Right lobe of liver (tissue), 6 donors: Measurements from ENCODE around the gene GAS2L2. TPM values are rescaled to one million over a fixed set of nuclear protein-coding genes. Genes with fewer than 3 reads are reported as not detected.

Experiments used
- ATAC-seq, 4 donors: fragments of 200-7000 bp; cut with Tn5 transposase; one replicate each; pipeline ENCODE4 v1.9.1; 2020; ENCODE audit warnings: mild to moderate bottlenecking in 4 of 4, moderate library complexity in 4 of 4
- DNase-seq, 3 donors: peaks; one replicate each; pipeline ENCODE4 v3.0.0-alpha.2; 2020
- H3K27ac ChIP-seq, 3 donors: fragments of 200-600 bp; one replicate each; pipeline ENCODE4 v1.8.0; 2022
- H3K27me3 ChIP-seq, 2 donors: fragments of 200-600 bp; one replicate each; pipeline ENCODE4 v1.8.0; 2022
- H3K36me3 ChIP-seq, 4 donors: fragments of 200-600 bp; sonication (generic) in 1 of 4; one replicate each; pipeline versions ENCODE4 v1.5.1 to v1.8.0; 2017 to 2022; ENCODE audit warnings: control low read depth in 1 of 4
- H3K4me1 ChIP-seq, 4 donors: fragments of 200-600 bp; sonication (generic) in 1 of 4; one replicate each; pipeline versions ENCODE4 v1.5.1 to v1.8.0; 2017 to 2022; ENCODE audit warnings: control low read depth in 1 of 4
- H3K4me3 ChIP-seq, 3 donors: fragments of 200-600 bp; one replicate each; pipeline ENCODE4 v1.8.0; 2022
- H3K9me3 ChIP-seq, 4 donors: fragments of 200-600 bp; sonication (generic) in 1 of 4; one replicate each; pipeline versions ENCODE4 v1.5.1 to v1.8.0; 2017 to 2022; ENCODE audit warnings: control low read depth in 1 of 4
- POLR2A ChIP-seq: fragments of 450-650 bp; IDR thresholded peaks from one replicate; pipeline ENCODE4 v1.6.1; 2017; ENCODE audit warnings: antibody characterized with exemption, mild to moderate bottlenecking
- WGBS: methylation state at CpG from one replicate; pipeline ENCODE4 v1.1.6; 2018; ENCODE audit warnings: low coverage, low lambda C conversion rate; ENCODE audit not compliant: insufficient coverage; ENCODE audit errors: missing lambda C conversion rate; 5-methylcytosine and 5-hydroxymethylcytosine counted together
- intact Hi-C, 2 donors: fragments of 100-400 bp; cut with DNase I; formaldehyde crosslinking; loops; one replicate each; pipeline versions ENCODE4 v1.11.2 to v1.14.1; 2022
- total RNA-seq, 6 experiments: library from RNA; depleted of rRNA in 2 of 6; stranded (reverse); fragments of >200 nt in 2 of 6; fragmentation: NEBNext Ultra II Directional in 3 of 6; extraction: Animal tissue kit (Norgen Biotek cat#: 25700) in 3 of 6; gene quantifications; one replicate each; pipeline versions ENCODE4 v1.1.0 to v1.2.4, GENCODE V29; 2016 to 2023
- TF ChIP-seq, protein P1 (sequence below), 4 donors: fragments of 200-600 bp in 3 of 4; fragments of 450-650 bp in 1 of 4; IDR thresholded peaks; one replicate each; pipeline versions ENCODE4 v1.5.1 to v1.8.0; 2016 to 2022; ENCODE audit warnings: antibody characterized with exemption in 4 of 4, mild to moderate bottlenecking in 2 of 4
- donor health status: DM: no; HTN: yes; CAD: no.
- donor health status: DM: no; HTN: no; CAD: no.
- donor health status: DM: no; HTN: no; CAD: no.
- donor health status: DM: no; HTN: yes; CAD: no.
- donor health status: DM: no; HTN: yes; CAD: no.

The GAS2L2 gene
- total RNA-seq, 6 experiments from 2014 or later, result not detected

- Histone ChIP-seq H3K27me3 (no peaks in the 10 kb centered on the region), H3K4me3 (no peak overlapping the region), H3K4me1 (peaks cover 0 to 4% (median 0%) of the 10 kb centered on the region in 4 donors), H3K27ac (no peak overlapping the region), H3K36me3 (no peaks in the 10 kb centered on the region), H3K9me3 (no peaks in the 10 kb centered on the region)
- no CpG with 5 or more reads among the region's 12 CpGs for WGBS
- ATAC-seq (peak; percentile 80 to 91 (median 88)), DNase-seq (peak in 2 of 3 donors; percentile 67 to 78)
- TF ChIP-seq, protein P1, sequence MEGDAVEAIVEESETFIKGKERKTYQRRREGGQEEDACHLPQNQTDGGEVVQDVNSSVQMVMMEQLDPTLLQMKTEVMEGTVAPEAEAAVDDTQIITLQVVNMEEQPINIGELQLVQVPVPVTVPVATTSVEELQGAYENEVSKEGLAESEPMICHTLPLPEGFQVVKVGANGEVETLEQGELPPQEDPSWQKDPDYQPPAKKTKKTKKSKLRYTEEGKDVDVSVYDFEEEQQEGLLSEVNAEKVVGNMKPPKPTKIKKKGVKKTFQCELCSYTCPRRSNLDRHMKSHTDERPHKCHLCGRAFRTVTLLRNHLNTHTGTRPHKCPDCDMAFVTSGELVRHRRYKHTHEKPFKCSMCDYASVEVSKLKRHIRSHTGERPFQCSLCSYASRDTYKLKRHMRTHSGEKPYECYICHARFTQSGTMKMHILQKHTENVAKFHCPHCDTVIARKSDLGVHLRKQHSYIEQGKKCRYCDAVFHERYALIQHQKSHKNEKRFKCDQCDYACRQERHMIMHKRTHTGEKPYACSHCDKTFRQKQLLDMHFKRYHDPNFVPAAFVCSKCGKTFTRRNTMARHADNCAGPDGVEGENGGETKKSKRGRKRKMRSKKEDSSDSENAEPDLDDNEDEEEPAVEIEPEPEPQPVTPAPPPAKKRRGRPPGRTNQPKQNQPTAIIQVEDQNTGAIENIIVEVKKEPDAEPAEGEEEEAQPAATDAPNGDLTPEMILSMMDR (IDR thresholded peaks at IDR 0.05), result peak; percentile 81 to 92 (median 88)
- TF ChIP-seq POLR2A, result no peak
- intact Hi-C loops, result loop anchor here (5.0 kb wide), 1 partner anchor 135 kb away; no protein-coding TSS in a partner anchor
These were observed 5.5 kb downstream of the GAS2L2 start for GRCh38 chr17:35747540-35748017.

- Histone ChIP-seq H3K27me3 (no peaks in the 10 kb centered on the region), H3K36me3 (no peaks in the 10 kb centered on the region), H3K27ac (no peak overlapping the region), H3K4me3 (no peak overlapping the region), H3K9me3 (no peaks in the 10 kb centered on the region), H3K4me1 (peaks cover 0 to 4% (median 0%) of the 10 kb centered on the region in 4 donors)
- intact Hi-C loops, result loop anchor here (5.0 kb wide), 1 partner anchor 134 kb away; no protein-coding TSS in a partner anchor
- ATAC-seq (no peak), DNase-seq (peak in 1 of 3 donors; percentile 29)
- 74% methylated on average over 3 of the region's 15 CpGs for WGBS
- TF ChIP-seq, protein P1 (IDR thresholded peaks at IDR 0.05), result no peak
- no peak for TF ChIP-seq POLR2A
These were observed 7.2 kb downstream of the GAS2L2 start for GRCh38 chr17:35745749-35746320.

DNA sequence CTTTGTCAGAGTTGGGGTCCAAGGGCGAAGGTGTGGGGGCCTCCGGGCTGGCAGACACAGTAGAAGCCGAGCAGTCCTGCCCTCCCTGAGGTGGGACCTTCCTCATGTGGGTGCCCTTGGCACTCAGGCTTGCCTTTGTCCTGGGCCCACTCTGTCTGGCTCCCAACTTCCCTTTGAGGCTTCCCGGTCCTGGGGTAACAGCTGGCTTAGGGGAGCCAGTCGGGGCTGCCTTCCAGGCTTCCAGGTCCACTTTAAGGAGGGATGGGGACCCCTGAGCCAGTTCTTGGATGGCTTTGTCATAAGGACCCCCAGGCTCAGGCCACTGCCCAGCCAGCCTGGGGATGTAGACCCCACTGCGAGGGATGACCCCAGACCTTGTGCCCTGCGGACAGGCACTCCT lies 7.8 kb downstream of the GAS2L2 start:
- H3K27me3 ChIP-seq, result no peaks in the 10 kb centered on the region

GRCh38 chr17:35744830-35745229 lies 8.2 kb downstream of the GAS2L2 start:
- Histone ChIP-seq H3K27ac (no peak overlapping the region), H3K9me3 (no peaks in the 10 kb centered on the region), H3K4me3 (no peak overlapping the region), H3K36me3 (no peaks in the 10 kb centered on the region), H3K4me1 (peaks cover 0 to 4% (median 0%) of the 10 kb centered on the region in 4 donors), H3K27me3 (no peaks in the 10 kb centered on the region)
- WGBS, result 73% methylated on average over 7 of the region's 8 CpGs
- DNase-seq (peak in 1 of 3 donors; percentile 46), ATAC-seq (no peak)
- intact Hi-C loops, result loop anchor here (5.0 kb wide), 1 partner anchor 133 kb away; no protein-coding TSS in a partner anchor
- no peak for TF ChIP-seq POLR2A
- TF ChIP-seq, protein P1 (IDR thresholded peaks at IDR 0.05), result no peak

More for the DNA sequence above, 7.8 kb downstream of the GAS2L2 start:
- ATAC-seq (no peak), DNase-seq (no peak)
- TF ChIP-seq, protein P1 (IDR thresholded peaks at IDR 0.05), result no peak
- TF ChIP-seq POLR2A, result no peak
- Histone ChIP-seq H3K9me3 (no peaks in the 10 kb centered on the region), H3K4me1 (peaks cover 0 to 4% (median 0%) of the 10 kb centered on the region in 4 donors), H3K36me3 (no peaks in the 10 kb centered on the region), H3K27ac (no peak overlapping the region), H3K4me3 (no peak overlapping the region)
- intact Hi-C loops, result loop anchor here (5.0 kb wide), 1 partner anchor 133 kb away; no protein-coding TSS in a partner anchor
- WGBS, result no CpG with 5 or more reads among the region's 7 CpGs
